Bronchial epithelial cell (primary cell): ENCODE measurements around the gene SPACA9. TPM values are rescaled to one million over a fixed set of nuclear protein-coding genes. Genes with fewer than 3 reads are reported as not detected.

Source experiments
- DNase-seq: peaks from one replicate; pipeline ENCODE4 v3.0.0-alpha.2; 2010; ENCODE audit warnings: low read depth
- FAIRE-seq: peaks from 2 replicates; lab custom pipeline; 2011; peaks lifted over from hg19 to GRCh38; lab: Jason Lieb, UNC
- H3K27me3 ChIP-seq: 2 replicates; pipeline ENCODE4 v1.5.1; 2011; ENCODE audit warnings: low read length; ENCODE audit not compliant: control insufficient read depth, insufficient read depth
- H3K36me3 ChIP-seq: 2 replicates; pipeline ENCODE4 v1.5.1; 2011; ENCODE audit warnings: low read length; ENCODE audit not compliant: control insufficient read depth, insufficient read depth
- H3K4me3 ChIP-seq: 2 replicates; pipeline ENCODE4 v1.5.1; 2011; ENCODE audit warnings: mild to moderate bottlenecking, low read depth, low read length, control low read depth
- total RNA-seq: library from RNA; depleted of rRNA; stranded (reverse); fragments of >200 nt; gene quantifications from 2 replicates; pipeline ENCODE4 v1.2.1, GENCODE V29; 2014
- TF ChIP-seq, protein P1 (sequence below): IDR thresholded peaks from 2 replicates; pipeline ENCODE4 v1.5.1; 2011; ENCODE audit warnings: mild to moderate bottlenecking, moderate library complexity, low read length, control low read depth, inconsistent platforms; ENCODE audit not compliant: insufficient read depth, severe bottlenecking

The SPACA9 gene
- total RNA-seq, 1 donor from 2014 or later = 0.79 TPM

DNA sequence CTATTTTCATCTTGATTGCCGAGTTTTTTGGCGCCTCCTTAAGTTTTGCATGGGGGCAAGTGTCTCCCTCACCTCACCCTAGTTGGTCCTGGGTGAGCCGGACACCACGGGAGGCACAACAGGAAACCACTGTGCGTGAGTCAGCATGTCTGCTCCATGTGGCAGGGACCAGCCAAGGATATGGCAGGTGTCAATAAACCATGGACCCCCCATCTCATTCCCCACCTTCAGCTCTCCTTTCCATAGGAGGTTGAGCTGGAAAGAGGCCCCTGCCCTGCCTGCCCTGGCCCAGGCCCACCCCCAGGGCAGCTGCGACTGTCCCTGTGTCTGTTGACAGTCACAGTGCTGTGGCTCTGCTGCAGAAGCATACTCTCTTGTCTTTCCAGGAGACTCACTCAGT lies 3.1 kb downstream of the SPACA9 start:
- TF ChIP-seq, protein P1, sequence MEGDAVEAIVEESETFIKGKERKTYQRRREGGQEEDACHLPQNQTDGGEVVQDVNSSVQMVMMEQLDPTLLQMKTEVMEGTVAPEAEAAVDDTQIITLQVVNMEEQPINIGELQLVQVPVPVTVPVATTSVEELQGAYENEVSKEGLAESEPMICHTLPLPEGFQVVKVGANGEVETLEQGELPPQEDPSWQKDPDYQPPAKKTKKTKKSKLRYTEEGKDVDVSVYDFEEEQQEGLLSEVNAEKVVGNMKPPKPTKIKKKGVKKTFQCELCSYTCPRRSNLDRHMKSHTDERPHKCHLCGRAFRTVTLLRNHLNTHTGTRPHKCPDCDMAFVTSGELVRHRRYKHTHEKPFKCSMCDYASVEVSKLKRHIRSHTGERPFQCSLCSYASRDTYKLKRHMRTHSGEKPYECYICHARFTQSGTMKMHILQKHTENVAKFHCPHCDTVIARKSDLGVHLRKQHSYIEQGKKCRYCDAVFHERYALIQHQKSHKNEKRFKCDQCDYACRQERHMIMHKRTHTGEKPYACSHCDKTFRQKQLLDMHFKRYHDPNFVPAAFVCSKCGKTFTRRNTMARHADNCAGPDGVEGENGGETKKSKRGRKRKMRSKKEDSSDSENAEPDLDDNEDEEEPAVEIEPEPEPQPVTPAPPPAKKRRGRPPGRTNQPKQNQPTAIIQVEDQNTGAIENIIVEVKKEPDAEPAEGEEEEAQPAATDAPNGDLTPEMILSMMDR = no peak
- H3K27me3 ChIP-seq = no peaks in the 10 kb centered on the region

DNA sequence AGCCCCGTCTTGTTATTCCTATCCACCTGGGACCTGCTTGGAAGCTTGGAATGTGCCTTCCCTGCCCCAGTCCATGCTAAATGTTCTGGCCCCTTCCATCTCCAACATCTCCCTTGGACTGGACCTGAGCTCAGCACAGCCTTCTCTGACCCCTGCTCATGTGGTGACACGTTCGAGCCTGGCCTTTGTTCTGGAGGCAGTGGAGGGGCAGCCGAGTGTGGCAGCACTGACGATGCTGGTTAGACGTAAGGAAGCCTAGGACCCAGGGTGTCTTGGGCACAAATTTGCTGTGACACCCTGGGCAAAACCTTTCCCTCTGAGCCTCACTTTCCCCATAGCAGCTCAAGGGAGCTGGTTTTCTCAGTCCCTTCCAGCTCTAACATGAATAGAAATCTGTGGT lies 3.9 kb downstream of the SPACA9 start:
- Histone ChIP-seq H3K36me3 (no peaks in the 10 kb centered on the region), H3K27me3 (no peaks in the 10 kb centered on the region), H3K4me3 (no peak overlapping the region)
- FAIRE-seq (no peak), DNase-seq (no peak)
- TF ChIP-seq, protein P1 = no peak

More for the DNA sequence above, 3.1 kb downstream of the SPACA9 start:
- Histone ChIP-seq H3K36me3 (no peaks in the 10 kb centered on the region), H3K4me3 (no peak overlapping the region)
- DNase-seq (no peak), FAIRE-seq (no peak)

DNA sequence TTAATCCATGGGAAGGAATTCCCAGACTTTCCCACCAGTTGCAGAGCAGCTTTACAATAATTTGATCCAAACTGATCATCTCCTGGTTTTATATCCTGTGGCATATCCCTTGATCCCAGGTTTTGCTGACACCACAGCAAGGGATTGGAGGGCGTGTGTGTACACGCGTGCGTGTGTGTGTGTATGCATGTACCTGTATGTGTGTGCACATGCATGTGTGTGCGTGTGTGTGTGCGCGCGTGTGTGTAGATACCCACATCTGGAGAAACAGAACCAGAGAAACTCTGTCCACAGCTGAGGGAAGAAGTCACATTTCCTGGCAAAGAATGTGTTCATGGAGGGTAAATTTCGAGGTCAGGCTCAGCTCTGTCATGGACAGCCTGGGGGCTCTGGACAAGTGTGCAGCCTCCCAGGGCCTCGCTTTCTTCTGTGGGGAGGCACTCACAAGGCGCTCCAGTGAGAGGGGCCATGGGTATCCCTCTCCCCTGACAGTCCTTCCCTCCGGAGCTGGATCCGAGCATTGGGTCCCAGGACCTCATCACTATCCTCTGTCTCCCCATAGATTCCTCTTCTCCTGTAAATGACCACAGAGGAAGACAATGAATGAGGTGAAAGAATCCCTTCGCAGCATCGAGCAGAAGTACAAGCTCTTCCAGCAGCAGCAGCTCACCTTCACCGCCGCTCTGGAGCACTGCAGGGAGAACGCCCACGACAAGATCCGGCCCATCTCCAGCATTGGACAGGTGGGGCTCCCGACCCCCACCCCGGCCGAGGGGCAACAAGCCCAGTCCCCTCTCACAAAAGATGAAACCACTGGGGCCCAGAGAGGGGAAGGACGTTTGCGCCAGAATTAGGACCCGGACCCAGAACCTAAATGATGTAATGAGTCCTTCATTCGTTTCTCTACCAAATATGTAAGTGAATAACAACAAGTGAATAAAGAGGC lies 4.9 kb downstream of the SPACA9 start:
- no peak overlapping the region for H3K4me3 ChIP-seq
- no peaks in the 10 kb centered on the region for H3K36me3 ChIP-seq
- TF ChIP-seq, protein P1 = no peak
- DNase-seq (no peak), FAIRE-seq (no peak)
- no peaks in the 10 kb centered on the region for H3K27me3 ChIP-seq

DNA sequence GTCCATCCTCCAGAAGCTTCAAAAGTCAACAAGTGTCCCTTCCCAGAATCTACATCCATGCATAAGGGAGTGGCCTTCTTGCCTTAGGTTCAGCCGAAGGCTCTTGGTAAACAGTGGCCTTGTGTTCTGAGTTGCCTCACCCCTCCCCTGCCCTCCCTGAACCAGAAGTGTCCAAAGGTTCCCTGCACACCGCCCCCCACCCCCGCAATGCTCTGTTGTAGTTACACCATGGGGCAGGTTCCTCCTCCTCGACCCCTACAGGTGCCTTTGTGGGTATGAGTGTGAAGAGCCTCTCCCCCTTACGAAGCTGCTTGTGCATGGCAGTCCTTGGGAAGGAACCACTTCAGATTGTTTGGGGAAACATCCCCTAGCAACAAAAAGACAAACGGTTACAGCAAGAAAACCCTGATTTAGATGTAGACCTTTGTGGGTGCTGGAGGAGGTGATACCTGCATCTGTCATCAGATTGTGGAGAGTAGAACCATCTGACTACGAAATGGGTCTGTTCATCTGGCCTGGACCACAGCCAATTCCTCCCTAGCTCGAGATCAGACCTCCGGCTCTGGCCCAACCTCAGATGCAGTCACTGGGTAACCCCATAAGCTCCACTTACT lies 7.1 kb downstream of the SPACA9 start:
- TF ChIP-seq, protein P1 = no peak
- FAIRE-seq = no peak
- Histone ChIP-seq H3K36me3 (no peaks in the 10 kb centered on the region), H3K27me3 (no peaks in the 10 kb centered on the region), H3K4me3 (no peak overlapping the region)
- DNase-seq = no peak

DNA sequence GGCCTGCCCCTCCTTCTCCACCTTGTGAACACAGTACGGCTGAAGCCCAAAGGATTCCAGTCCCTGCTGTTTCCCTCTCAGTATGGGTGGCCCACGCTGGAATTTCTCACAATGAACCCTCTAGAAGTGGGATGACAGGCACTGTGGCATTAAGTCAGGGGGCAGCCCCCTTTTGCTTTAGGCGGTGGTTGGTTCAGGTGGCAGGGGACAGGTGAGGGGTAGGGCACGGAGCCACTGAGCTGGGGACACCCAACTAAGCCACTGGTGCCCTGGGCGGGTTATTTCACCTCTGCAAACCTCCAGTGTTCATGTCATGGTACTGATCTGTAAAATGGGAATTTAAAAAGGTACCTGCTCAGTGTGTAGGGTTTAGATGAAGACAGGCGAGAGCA lies 7.6 kb downstream of the SPACA9 start:
- H3K4me3 ChIP-seq = no peak overlapping the region
- H3K36me3 ChIP-seq = no peaks in the 10 kb centered on the region
- DNase-seq (no peak), FAIRE-seq (no peak)
- TF ChIP-seq, protein P1 = no peak
- no peaks in the 10 kb centered on the region for H3K27me3 ChIP-seq
